Jurkat, Clone E6-1 (cell line): Measurements from ENCODE around the gene CLEC12A. TPM values are rescaled to one million over a fixed set of nuclear protein-coding genes. Genes with fewer than 3 reads are reported as not detected.
A peak's percentile ranks its signal among the peaks of the same experiment; 100 is the strongest.
"Not testable (repeated sequence)": the region's sequence is repeated elsewhere in the genome, so short reads cannot be mapped to it uniquely, and the experiment has no call there.

Source experiments
- DNase-seq: peaks from one replicate; pipeline ENCODE4 v3.0.0-alpha.2; 2011; ENCODE audit warnings: low read depth, low spot score
- H3K4me3 ChIP-seq: 2 replicates; pipeline ENCODE4 v1.5.1; 2011; ENCODE audit warnings: mild to moderate bottlenecking, low read length, control low read depth, moderate library complexity
- polyA plus RNA-seq: library from polyadenylated mRNA; unstranded; fragments of >200 nt; gene quantifications from one replicate; pipeline ENCODE4 v1.2.1, GENCODE V29; 2012; ENCODE audit warnings: missing spikeins; ENCODE audit not compliant: insufficient read length, insufficient read depth

The CLEC12A gene
- polyA plus RNA-seq, result not detected

GRCh38 chr12:9971181-9971580 lies at the start of gene CLEC12A:
TSS of gene CLEC12A (plus strand) at chr12:9971409. CDS start at chr12:9971597, 188 bp downstream.
- no peak for DNase-seq
- no peak within 1 kb of the TSS for H3K4me3 ChIP-seq

GRCh38 chr12:9922429-9922828 lies 48.8 kb upstream of the CLEC12A start:
- H3K4me3 ChIP-seq, result no peak overlapping the region
- no peak for DNase-seq

GRCh38 chr12:9925705-9926393 lies 45.4 kb upstream of the CLEC12A start:
- H3K4me3 ChIP-seq, result no peak overlapping the region
- DNase-seq, result peak; percentile 40

- DNase-seq, result no peak
- no peak overlapping the region for H3K4me3 ChIP-seq
These were observed 44.3 kb upstream of the CLEC12A start for GRCh38 chr12:9926876-9927275.

GRCh38 chr12:9928607-9929006 lies 42.6 kb upstream of the CLEC12A start:
- DNase-seq, result no peak
- H3K4me3 ChIP-seq, result no peak overlapping the region

- no peak overlapping the region for H3K4me3 ChIP-seq
- no peak for DNase-seq
These were observed 40.0 kb upstream of the CLEC12A start for GRCh38 chr12:9931245-9931644.

GRCh38 chr12:9932270-9932669 lies 38.9 kb upstream of the CLEC12A start, which contains the start of gene CLEC2A:
TSS of gene CLEC2A (minus strand) at chr12:9932370. CDS start at chr12:9932329, 41 bp downstream.
- no peak within 1 kb of the TSS for H3K4me3 ChIP-seq
- DNase-seq, result no peak

- no peak overlapping the region for H3K4me3 ChIP-seq
- no peak for DNase-seq
These were observed 37.3 kb upstream of the CLEC12A start for GRCh38 chr12:9933958-9934357.

- no peak for DNase-seq
- no peak overlapping the region for H3K4me3 ChIP-seq
These were observed 36.2 kb upstream of the CLEC12A start for GRCh38 chr12:9935026-9935425.

- H3K4me3 ChIP-seq, result no peak overlapping the region
- DNase-seq, result no peak
These were observed 34.6 kb upstream of the CLEC12A start for GRCh38 chr12:9936591-9936990.

- no peak overlapping the region for H3K4me3 ChIP-seq
- no peak for DNase-seq
These were observed 30.8 kb upstream of the CLEC12A start for GRCh38 chr12:9940375-9940774.

GRCh38 chr12:9941838-9942237 lies 29.4 kb upstream of the CLEC12A start:
- no peak overlapping the region for H3K4me3 ChIP-seq
- no peak for DNase-seq

- no peak for DNase-seq
- H3K4me3 ChIP-seq, result no peak overlapping the region
These were observed 28.0 kb upstream of the CLEC12A start for GRCh38 chr12:9943240-9943639.

GRCh38 chr12:9944391-9944790 lies 26.8 kb upstream of the CLEC12A start:
- no peak for DNase-seq
- no peak overlapping the region for H3K4me3 ChIP-seq

- no peak overlapping the region for H3K4me3 ChIP-seq
- no peak for DNase-seq
These were observed 23.5 kb upstream of the CLEC12A start for GRCh38 chr12:9947674-9948073.

- peak; percentile 41 for DNase-seq
- no peak overlapping the region for H3K4me3 ChIP-seq
These were observed 22.5 kb upstream of the CLEC12A start for GRCh38 chr12:9948606-9949296.

- peak overlapping the region; percentile 2; the same call in 1 of the 2 replicates for H3K4me3 ChIP-seq
- peak; percentile 89 for DNase-seq
These were observed 20.1 kb upstream of the CLEC12A start for GRCh38 chr12:9951026-9951675.

- DNase-seq, H3K4me3 ChIP-seq: not testable (repeated sequence)
These were observed 18.1 kb upstream of the CLEC12A start for GRCh38 chr12:9952954-9953729.

- no peak overlapping the region for H3K4me3 ChIP-seq
- peak; percentile 43 for DNase-seq
These were observed 13.4 kb upstream of the CLEC12A start for GRCh38 chr12:9957834-9958233.
